GM19468 (cell line): Measurements from ENCODE around the gene MAL.

Experiments used
- ATAC-seq: cut with Tn5 transposase; IDR thresholded peaks from one replicate; pipeline ENCODE4 v1.9.1; 2021; ENCODE audit warnings: mild to moderate bottlenecking, moderate library complexity, moderate number of reproducible peaks; ENCODE audit not compliant: unreplicated experiment; ENCODE audit errors: extremely low read depth

Gene MAL

GRCh38 chr2:95043300-95044093 lies 18.0 kb downstream of the MAL start:
- no peak for ATAC-seq

- no peak for ATAC-seq
Observed at GRCh38 chr2:95044601-95045000, 19.1 kb downstream of the MAL start.

- no peak for ATAC-seq
Observed at GRCh38 chr2:95046371-95047112, 21.0 kb downstream of the MAL start.

GRCh38 chr2:95047629-95048510 lies 22.4 kb downstream of the MAL start:
- ATAC-seq: no peak

- no peak for ATAC-seq
Observed at GRCh38 chr2:95048825-95049682, 23.5 kb downstream of the MAL start.

- ATAC-seq: no peak
Observed at GRCh38 chr2:95049683-95049955, 24.1 kb downstream of the MAL start.

- no peak for ATAC-seq
Observed at GRCh38 chr2:95049961-95050360, 24.5 kb downstream of the MAL start.

- no peak for ATAC-seq
Observed at GRCh38 chr2:95050385-95051300, 25.1 kb downstream of the MAL start.

GRCh38 chr2:95051626-95052025 lies 26.1 kb downstream of the MAL start:
- no peak for ATAC-seq

- no peak for ATAC-seq
Observed at GRCh38 chr2:95052307-95052706, 26.8 kb downstream of the MAL start.

- ATAC-seq: no peak
Observed at GRCh38 chr2:95052804-95053479, 27.4 kb downstream of the MAL start.

- no peak for ATAC-seq
Observed at GRCh38 chr2:95053543-95053942, 28.0 kb downstream of the MAL start.

- no peak for ATAC-seq
Observed at GRCh38 chr2:95054016-95054415, 28.5 kb downstream of the MAL start.

- ATAC-seq: no peak
Observed at GRCh38 chr2:95055262-95055661, 29.8 kb downstream of the MAL start.

GRCh38 chr2:95056044-95056443 lies 30.5 kb downstream of the MAL start:
- no peak for ATAC-seq

- ATAC-seq: no peak
Observed at GRCh38 chr2:95056461-95057459, 31.3 kb downstream of the MAL start.
